Esophagus muscularis mucosa (tissue), 3 donors: ENCODE data around the gene MAT2A.

ENCODE experiments used
- CTCF ChIP-seq, 3 experiments: fragments of 200-600 bp in 2 of 3; fragments of 450-650 bp in 1 of 3; sonication (generic) in 2 of 3; IDR thresholded peaks; one replicate each; pipeline ENCODE4 v1.5.1; 2017 to 2019; ENCODE audit warnings: antibody characterized with exemption in 3 of 3, mild to moderate bottlenecking in 2 of 3, moderate library complexity in 1 of 3
- POLR2A ChIP-seq: fragments of 450-650 bp; IDR thresholded peaks from one replicate; pipeline ENCODE4 v1.6.1; 2017; ENCODE audit warnings: antibody characterized with exemption, moderate library complexity, mild to moderate bottlenecking, low read depth

DNA sequence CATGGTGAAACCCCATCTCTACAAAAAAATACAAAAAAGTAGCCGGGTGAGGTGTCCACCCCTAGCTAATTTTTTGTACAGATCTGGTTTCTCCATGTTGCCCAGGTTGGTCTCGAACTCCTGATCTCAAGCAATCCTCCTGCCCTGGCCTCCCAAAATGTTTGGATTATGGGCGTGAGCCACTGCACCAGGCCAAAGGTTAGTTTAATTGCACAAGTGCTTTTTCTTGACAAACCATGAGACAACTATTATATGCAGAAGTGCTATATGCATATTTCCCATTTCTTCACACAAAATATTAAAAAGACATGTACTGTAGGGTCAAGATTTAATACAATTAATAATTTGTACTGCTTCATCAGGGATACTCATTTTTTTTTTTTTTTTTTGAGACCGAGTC is 27.3 kb downstream of the MAT2A start:
- no peak for TF ChIP-seq CTCF (IDR thresholded peaks at IDR 0.05)
- no peak for TF ChIP-seq POLR2A
